Measurements from ENCODE around the gene NEUROD6. TPM values are rescaled to one million over a fixed set of nuclear protein-coding genes. Genes with fewer than 3 reads are reported as not detected.

NEUROD6 gene
- total and polyA plus RNA-seq, 2 experiments from 2014 or later: not detected

- Mint-ChIP-seq H3K36me3 (ENCODE audit: low read depth) (no peaks in the 10 kb centered on the region), H3K27me3 (ENCODE audit: insufficient read depth, low read depth, poor library complexity) (peaks cover 9% of the 10 kb centered on the region), H3K9me3 (no peaks in the 10 kb centered on the region), H3K4me1 (peaks cover 9% of the 10 kb centered on the region), H3K4me3 (no peak overlapping the region), H3K27ac (no peak overlapping the region; the same call in 1 of the 2 replicates)
- H3K4me2 ChIP-seq: no peak overlapping the region
- no peaks in the 10 kb centered on the region for H3K27me3 ChIP-seq (ENCODE audit: insufficient read depth)
- peak overlapping the region; percentile 95 for H2AFZ ChIP-seq
- no peak overlapping the region for H3K4me3 ChIP-seq
- DNase-seq (ENCODE audit: low spot score) (peak; percentile 35), ATAC-seq (peak; percentile 70)
- no peaks in the 10 kb centered on the region for H3F3A ChIP-seq (replicated peaks; ENCODE audit: low read depth)
- no peaks in the 10 kb centered on the region for H3K79me2 ChIP-seq (replicated peaks; ENCODE audit: insufficient read depth)
- H3K36me3 ChIP-seq (ENCODE audit: insufficient read depth): no peaks in the 10 kb centered on the region
- H4K20me1 ChIP-seq (replicated peaks; ENCODE audit: insufficient read depth): no peaks in the 10 kb centered on the region
- no peak overlapping the region for H3K27ac ChIP-seq (ENCODE audit: low read depth)
- H3K9me2 ChIP-seq (ENCODE audit: insufficient read depth): no peaks in the 10 kb centered on the region
- TF ChIP-seq JUNB (IDR thresholded peaks at IDR 0.05; ENCODE audit: unreplicated experiment) (no peak), EZH2phosphoT487 (IDR thresholded peaks at IDR 0.05; ENCODE audit: unreplicated experiment) (no peak), NANOG (IDR thresholded peaks at IDR 0.05; ENCODE audit: borderline replicate concordance) (no peak), STAT1 (IDR thresholded peaks at IDR 0.05; ENCODE audit: unreplicated experiment) (no peak), ETS1 (IDR thresholded peaks at IDR 0.05) (no peak), CTCF (conservative IDR thresholded peaks at IDR 0.05; ENCODE audit: low read depth in 2 of 2) (no peak), REST (IDR thresholded peaks at IDR 0.05; ENCODE audit: unreplicated experiment) (no peak), ZNF462 (CRISPR knock-in tag; IDR thresholded peaks at IDR 0.05) (no peak), POLR2AphosphoS5 (IDR thresholded peaks at IDR 0.05; ENCODE audit: low read depth) (no peak), CREB1 (CRISPR knock-in tag; IDR thresholded peaks at IDR 0.05; ENCODE audit: low read depth) (no peak), ZNF331 (CRISPR knock-in tag; IDR thresholded peaks at IDR 0.05; ENCODE audit: low read depth) (no peak), ZNF114 (CRISPR knock-in tag; IDR thresholded peaks at IDR 0.05) (no peak), EZH2 (IDR thresholded peaks at IDR 0.05; ENCODE audit: low read depth, unreplicated experiment) (no peak)
- H3K4me1 ChIP-seq (ENCODE audit: insufficient read depth): peaks cover 3% of the 10 kb centered on the region; the same call in 1 of the 2 replicates
These were observed 29.0 kb downstream of the NEUROD6 start for GRCh38 chr7:31311552-31311951.

Measured in GM23338 (cell line).